ENCODE results near the gene SYT14. TPM values are rescaled to one million over a fixed set of nuclear protein-coding genes. Genes with fewer than 3 reads are reported as not detected.

The SYT14 gene
- total RNA-seq, 6 experiments from 2014 or later = 7.6 to 10.6 (median 8.5) TPM

GRCh38 chr1:209993061-209993830 lies 55.2 kb downstream of the SYT14 start:
- TF ChIP-seq CTCF (IDR thresholded peaks at IDR 0.05) = no peak
- Mint-ChIP-seq H3K27me3 (ENCODE audit: insufficient read depth) (no peaks in the 10 kb centered on the region), H3K27ac (no peak overlapping the region), H3K36me3 (ENCODE audit: low read depth) (no peaks in the 10 kb centered on the region), H3K4me3 (no peak overlapping the region), H3K4me1 (ENCODE audit: low read depth) (peaks cover 27% of the 10 kb centered on the region), H3K9me3 (no peaks in the 10 kb centered on the region)
- DNase-seq = no peak

- Mint-ChIP-seq H3K4me1 (ENCODE audit: low read depth) (peaks cover 29% of the 10 kb centered on the region), H3K27me3 (ENCODE audit: insufficient read depth) (no peaks in the 10 kb centered on the region), H3K4me3 (no peak overlapping the region), H3K36me3 (ENCODE audit: low read depth) (no peaks in the 10 kb centered on the region), H3K27ac (no peak overlapping the region), H3K9me3 (no peaks in the 10 kb centered on the region)
- no peak for DNase-seq
- TF ChIP-seq CTCF (IDR thresholded peaks at IDR 0.05) = no peak
These were observed 58.3 kb downstream of the SYT14 start for GRCh38 chr1:209996348-209996747.

- TF ChIP-seq CTCF (IDR thresholded peaks at IDR 0.05) = no peak
- Mint-ChIP-seq H3K36me3 (ENCODE audit: low read depth) (no peaks in the 10 kb centered on the region), H3K27me3 (ENCODE audit: insufficient read depth) (no peaks in the 10 kb centered on the region)
These were observed 61.0 kb downstream of the SYT14 start for GRCh38 chr1:209999005-209999404.

GRCh38 chr1:210001751-210002150 lies 63.7 kb downstream of the SYT14 start:
- no peak for DNase-seq
- no peak overlapping the region for H3K4me3 Mint-ChIP-seq
- no peaks in the 10 kb centered on the region for H3K27me3 Mint-ChIP-seq (ENCODE audit: insufficient read depth)
- peaks cover 29% of the 10 kb centered on the region for H3K4me1 Mint-ChIP-seq (ENCODE audit: low read depth)
- peak overlapping the region; percentile 30 for H3K27ac Mint-ChIP-seq
- no peaks in the 10 kb centered on the region for H3K36me3 Mint-ChIP-seq (ENCODE audit: low read depth)
- no peaks in the 10 kb centered on the region for H3K9me3 Mint-ChIP-seq
- TF ChIP-seq CTCF (IDR thresholded peaks at IDR 0.05) = no peak

More at GRCh38 chr1:209999005-209999404, 61.0 kb downstream of the SYT14 start:
- peaks cover 41% of the 10 kb centered on the region for H3K4me1 Mint-ChIP-seq (ENCODE audit: low read depth)
- H3K4me3 Mint-ChIP-seq = no peak overlapping the region
- no peak overlapping the region for H3K27ac Mint-ChIP-seq
- H3K9me3 Mint-ChIP-seq = no peaks in the 10 kb centered on the region
- no peak for DNase-seq

- Mint-ChIP-seq H3K4me3 (no peak overlapping the region), H3K27me3 (ENCODE audit: insufficient read depth) (no peaks in the 10 kb centered on the region), H3K36me3 (ENCODE audit: low read depth) (no peaks in the 10 kb centered on the region), H3K27ac (no peak overlapping the region), H3K9me3 (no peaks in the 10 kb centered on the region), H3K4me1 (ENCODE audit: low read depth) (peaks cover 19% of the 10 kb centered on the region)
- DNase-seq = no peak
- no peak for TF ChIP-seq CTCF (IDR thresholded peaks at IDR 0.05)
These were observed 65.5 kb downstream of the SYT14 start for GRCh38 chr1:210003501-210003900.
